DMS53 treated with DMSO at 0.1 percent for 48 hours (cell line): ENCODE measurements around the gene VASH2.
"Not testable (repeated sequence)": the region's sequence is repeated elsewhere in the genome, so short reads cannot be mapped to it uniquely, and the experiment has no call there.

Experiments used
- DNase-seq: peaks from one replicate; lab custom pipeline; 2025; ENCODE audit not compliant: unreplicated experiment; lab: John Stamatoyannopoulos, UW

VASH2 gene

DNA sequence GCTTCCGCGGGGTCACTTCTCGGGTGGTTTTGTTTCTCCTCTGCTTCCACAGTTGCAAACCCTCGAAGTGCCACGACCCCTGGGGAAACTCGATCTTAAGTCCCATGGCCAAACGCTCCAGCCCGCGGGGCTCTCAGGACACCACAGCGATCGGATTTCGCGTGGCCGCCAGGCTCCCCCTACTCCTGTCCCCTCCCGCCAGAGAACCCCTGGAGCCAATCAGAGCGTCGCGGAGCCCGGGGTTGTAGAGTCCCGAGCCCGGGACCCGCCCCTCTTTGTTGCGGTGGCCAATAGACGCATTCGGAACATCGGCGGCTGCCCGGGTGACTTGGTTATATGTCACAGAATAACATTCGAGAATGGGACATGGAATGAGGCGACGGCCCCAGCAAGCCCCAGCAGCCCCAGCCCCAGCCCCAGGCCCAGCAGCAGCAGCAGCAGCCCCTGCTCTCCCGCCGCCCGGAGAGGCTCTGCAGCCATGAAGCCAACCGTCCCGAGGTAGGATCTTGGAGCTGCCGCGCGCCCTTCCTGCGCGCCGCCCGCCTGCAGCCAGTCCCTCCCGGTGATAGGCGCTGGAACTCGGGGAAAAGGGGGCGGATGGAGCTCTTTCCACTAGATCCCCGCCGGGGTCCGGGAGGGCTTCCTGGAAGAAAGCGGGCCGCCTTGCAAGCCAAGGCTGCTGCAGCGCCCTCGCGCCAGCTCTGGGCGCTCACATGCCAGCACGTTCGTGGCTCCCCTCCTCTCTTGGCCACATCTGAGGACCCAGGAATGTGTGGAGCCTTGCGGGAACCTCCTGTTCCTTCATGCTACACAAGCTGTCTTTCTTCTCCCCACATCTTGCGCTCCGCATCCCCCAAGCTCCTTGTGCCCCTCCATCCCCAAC, at the start of gene VASH2:
TSS of gene VASH2 (plus strand) at position 299 of the 883 bp plus-strand sequence. CDS start 1,002 bp downstream, outside the sequence.
- DNase-seq, result peak; percentile 89

DNA sequence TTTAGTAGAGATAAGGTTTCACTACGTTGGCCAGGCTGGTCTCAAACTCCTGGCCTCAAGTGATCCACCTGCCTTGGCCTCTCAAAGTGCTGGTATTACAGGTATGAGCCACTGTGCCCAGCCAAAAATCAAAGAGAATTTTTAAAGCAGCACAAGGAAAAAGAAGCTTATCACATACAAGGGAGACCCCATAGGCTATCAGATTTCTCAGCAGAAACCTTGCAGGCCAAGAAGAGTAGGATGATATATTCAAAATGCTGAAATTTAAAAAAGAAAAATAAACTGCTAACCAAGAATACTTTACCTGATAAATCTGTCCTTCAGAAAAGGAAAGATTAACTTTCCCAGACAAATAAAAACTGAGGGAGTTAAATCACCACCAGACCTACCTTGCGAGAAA, 49.1 kb upstream of the VASH2 start:
- DNase-seq, result no peak

DNA sequence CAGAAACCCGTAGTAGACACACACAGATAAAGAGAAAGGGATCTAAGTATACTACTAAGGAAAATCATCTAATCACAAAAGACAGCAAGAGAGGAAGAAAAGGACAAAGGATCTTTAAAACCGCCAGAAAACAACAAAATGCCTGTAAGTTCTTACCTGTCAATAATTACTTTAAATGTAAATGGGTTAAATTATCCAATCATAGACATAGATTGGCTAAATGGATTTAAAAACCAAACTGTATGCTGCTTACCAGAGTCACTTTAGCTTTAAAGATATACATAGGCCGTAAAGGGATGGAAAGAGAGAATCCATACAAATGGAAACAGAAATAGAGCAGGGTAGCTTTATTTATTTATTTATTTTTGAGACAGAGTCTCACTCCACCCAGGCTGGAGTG, 48.3 kb upstream of the VASH2 start:
- DNase-seq, result no peak

- DNase-seq, result no peak
Observed at GRCh38 chr1:212903664-212904063, 46.7 kb upstream of the VASH2 start.

DNA sequence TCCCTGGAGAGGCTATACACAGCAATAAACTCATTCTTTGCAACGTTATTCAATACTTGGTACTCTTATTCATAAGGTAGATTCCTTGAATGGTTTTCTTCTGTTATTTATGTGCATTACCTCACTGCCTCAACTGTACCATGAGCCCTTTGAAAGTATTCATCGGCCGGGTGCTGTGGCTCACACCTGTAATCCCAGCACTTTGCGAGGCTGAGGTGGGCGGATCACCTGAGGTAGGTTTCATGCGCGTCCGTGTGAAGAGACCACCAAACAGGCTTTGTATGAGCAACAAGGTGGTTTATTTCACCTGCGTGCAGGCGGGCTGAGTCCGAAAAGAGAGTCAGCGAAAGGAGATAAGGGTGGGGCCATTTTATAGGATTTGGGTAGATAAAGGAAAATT, 42.3 kb upstream of the VASH2 start:
- DNase-seq, result not testable (repeated sequence)

- DNase-seq, result no peak
Observed at GRCh38 chr1:212908971-212909370, 41.4 kb upstream of the VASH2 start.

DNA sequence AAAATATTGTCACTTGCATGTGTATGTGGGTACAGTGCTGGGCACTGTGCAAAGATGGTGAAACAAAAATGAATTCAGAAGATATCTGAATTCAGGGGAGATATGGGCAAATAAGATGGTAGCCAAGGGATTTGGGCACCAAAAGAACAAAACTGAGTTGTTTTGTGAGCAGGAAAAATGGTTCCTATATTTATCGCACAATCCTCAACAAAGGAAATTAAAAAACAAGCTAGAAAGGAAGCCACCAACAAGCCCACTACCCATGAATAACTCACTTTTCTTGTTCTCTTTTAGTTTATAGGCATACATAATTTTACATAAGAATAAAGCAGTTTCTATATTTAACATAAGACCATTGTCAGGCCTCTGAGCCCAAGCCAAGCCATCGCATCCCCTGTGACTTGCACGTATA, 40.7 kb upstream of the VASH2 start:
- DNase-seq, result no peak

DNA sequence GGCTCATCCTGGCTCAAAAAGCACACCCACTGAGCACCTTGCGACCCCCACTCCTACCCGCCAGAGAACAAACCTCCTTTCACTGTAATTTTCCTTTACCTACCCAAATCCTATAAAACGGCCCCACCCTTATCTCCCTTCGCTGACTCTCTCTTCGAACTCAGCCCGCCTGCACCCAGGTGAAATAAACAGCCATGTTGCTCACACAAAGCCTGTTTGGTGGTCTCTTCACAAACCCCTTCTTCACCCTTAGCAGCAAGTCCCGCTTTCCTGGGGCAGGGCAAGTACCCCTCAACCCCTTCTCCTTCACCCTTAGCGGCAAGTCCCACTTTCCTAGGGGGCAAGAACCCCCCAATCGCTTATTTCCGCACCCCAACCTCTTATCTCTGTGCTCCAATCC, 40.1 kb upstream of the VASH2 start:
- DNase-seq, result not testable (repeated sequence)

- DNase-seq, result not testable (repeated sequence)
Observed at GRCh38 chr1:212913638-212914037, 36.7 kb upstream of the VASH2 start.

- DNase-seq, result not testable (repeated sequence)
Observed at GRCh38 chr1:212914110-212914509, 36.2 kb upstream of the VASH2 start.

GRCh38 chr1:212914789-212915188, 35.6 kb upstream of the VASH2 start:
- DNase-seq, result no peak

GRCh38 chr1:212915245-212916091, 34.9 kb upstream of the VASH2 start:
- no peak for DNase-seq

- peak; percentile 18 for DNase-seq
Observed at GRCh38 chr1:212916481-212917133, 33.7 kb upstream of the VASH2 start.

DNA sequence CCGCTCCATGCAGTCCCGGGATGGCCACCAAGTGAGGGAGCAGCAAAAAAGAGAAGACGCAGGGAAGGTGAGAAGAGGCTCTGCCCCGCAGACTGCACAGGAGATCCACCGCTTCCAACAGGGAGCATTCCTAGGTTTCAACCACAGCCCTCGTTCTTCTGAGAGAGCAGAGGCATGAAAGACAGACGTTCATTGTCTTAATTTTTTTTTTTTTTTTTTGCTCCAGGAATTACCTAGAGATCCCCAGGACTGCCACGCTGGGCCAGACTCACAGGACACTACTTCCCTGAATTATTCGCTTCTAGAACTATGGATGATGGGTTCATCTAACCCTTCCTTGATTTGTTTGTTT, 33.2 kb upstream of the VASH2 start:
- no peak for DNase-seq

DNA sequence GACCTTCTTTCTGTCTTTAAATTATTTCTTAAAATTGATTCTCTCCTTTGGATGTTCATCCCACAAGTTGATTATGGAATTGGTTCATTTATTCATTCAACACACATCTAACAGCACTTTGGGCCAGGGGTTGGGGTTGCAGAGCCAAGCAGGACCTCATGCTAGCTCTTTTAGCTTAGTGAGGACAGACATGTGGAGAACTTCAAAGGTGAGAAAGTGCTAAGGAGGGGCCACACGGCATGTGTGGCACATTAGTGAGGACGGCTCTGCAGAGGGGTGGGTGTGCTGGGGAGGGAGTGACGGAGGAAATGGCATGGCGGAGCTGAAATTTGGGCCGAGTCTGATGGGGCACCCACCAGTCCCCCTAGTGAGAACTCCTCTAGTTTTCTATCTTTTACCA, 32.5 kb upstream of the VASH2 start:
- DNase-seq, result no peak

DNA sequence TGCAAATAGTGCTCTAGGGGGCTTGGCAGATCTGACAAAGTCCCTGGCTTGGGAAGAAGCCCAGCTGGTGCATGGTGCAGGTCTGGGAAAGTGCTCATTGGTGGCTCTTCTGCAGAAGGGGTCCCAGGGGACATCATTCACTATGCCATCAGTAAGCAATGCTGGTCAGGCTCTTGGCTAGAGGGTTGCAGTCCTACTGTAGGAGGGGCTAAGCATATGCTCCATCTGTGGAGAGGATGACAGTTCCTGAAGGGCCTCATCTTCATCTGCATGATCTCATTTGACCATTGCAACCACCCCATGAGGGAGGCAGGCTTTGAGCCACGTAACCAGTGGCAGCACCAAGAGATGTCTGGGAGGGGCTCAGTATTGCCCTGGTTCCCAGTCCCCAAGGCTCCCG, 31.5 kb upstream of the VASH2 start:
- DNase-seq, result no peak

DNA sequence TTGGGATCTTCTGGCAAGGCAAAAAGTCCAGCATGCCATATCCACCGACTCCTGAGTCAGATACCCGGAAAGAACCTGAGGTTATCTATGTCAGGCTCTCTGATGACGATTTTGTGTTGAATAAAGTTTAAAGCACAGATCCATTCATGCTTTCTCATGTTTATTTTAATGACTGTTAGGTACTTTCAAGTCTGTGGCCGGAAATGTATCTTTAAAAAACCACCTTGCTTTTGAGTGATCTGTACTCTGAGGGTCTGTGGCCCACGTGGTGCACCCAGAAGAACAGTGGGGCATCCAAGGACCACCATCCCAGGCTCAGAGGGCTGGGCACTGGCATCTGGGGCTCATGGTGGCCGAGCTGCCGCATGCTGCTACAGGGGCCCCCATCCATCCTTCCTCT, 30.1 kb upstream of the VASH2 start:
- no peak for DNase-seq

- no peak for DNase-seq
Observed at GRCh38 chr1:212920896-212921295, 29.4 kb upstream of the VASH2 start.

GRCh38 chr1:212922016-212922415, 28.3 kb upstream of the VASH2 start:
- no peak for DNase-seq

DNA sequence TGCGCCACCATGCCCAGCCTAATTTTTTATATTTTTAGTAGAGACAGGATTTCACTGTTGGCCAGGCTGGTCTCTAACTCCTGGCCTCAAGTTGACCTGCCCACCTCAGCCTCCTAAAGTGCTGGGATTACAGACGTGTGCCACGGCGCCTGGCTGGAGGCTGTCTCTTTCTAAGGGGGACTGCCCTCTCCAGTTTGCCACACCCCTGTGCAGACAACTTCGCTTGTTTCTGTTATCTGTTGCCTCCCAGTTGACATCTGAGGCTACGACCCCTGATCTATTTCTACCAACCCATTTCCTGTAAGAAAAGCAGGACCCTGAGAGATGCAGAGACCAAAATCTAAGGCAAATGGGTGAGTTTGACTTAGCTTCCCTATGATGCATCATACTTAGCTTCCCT, 24.0 kb upstream of the VASH2 start:
- no peak for DNase-seq
